Smooth muscle cell (in vitro differentiated cells): Measurements from ENCODE around the gene HPSE2. TPM values are rescaled to one million over a fixed set of nuclear protein-coding genes. Genes with fewer than 3 reads are reported as not detected.

ENCODE experiments used
- DNase-seq: peaks from one replicate; lab custom pipeline; 2025; ENCODE audit not compliant: unreplicated experiment; lab: John Stamatoyannopoulos, UW
- H2AFZ ChIP-seq: fragments of 200-600 bp; sonication (generic); 2 replicates; pipeline ENCODE4 v1.6.0; 2016; ENCODE audit warnings: antibody characterized with exemption, low read depth, mild to moderate bottlenecking
- H3F3A ChIP-seq: fragments of 200-600 bp; sonication (generic); 2 replicates; pipeline ENCODE4 v1.6.0; 2017; ENCODE audit warnings: antibody characterized with exemption, low read depth
- H3K27ac ChIP-seq: fragments of 200-600 bp; sonication (generic); 2 replicates; pipeline ENCODE4 v1.5.1; 2016; ENCODE audit warnings: low read depth, mild to moderate bottlenecking
- H3K27me3 ChIP-seq: fragments of 200-600 bp; sonication (generic); 2 replicates; pipeline ENCODE4 v1.6.1; 2016; ENCODE audit warnings: low read depth, mild to moderate bottlenecking
- H3K36me3 ChIP-seq: fragments of 200-600 bp; sonication (generic); 2 replicates; pipeline ENCODE4 v1.5.1; 2016; ENCODE audit warnings: low read depth
- H3K4me1 ChIP-seq: fragments of 200-600 bp; sonication (generic); 2 replicates; pipeline ENCODE4 v1.5.1; 2016; ENCODE audit warnings: low read depth
- H3K4me2 ChIP-seq: fragments of 200-600 bp; sonication (generic); 2 replicates; pipeline ENCODE4 v1.6.0; 2016; ENCODE audit warnings: mild to moderate bottlenecking
- H3K4me3 ChIP-seq: fragments of 200-600 bp; sonication (generic); 2 replicates; pipeline ENCODE4 v1.5.1; 2016; ENCODE audit warnings: mild to moderate bottlenecking
- H3K79me2 ChIP-seq: fragments of 200-600 bp; sonication (generic); 2 replicates; pipeline ENCODE4 v1.6.0; 2016; ENCODE audit warnings: low read depth, mild to moderate bottlenecking
- H3K9ac ChIP-seq: fragments of 200-600 bp; sonication (generic); 2 replicates; pipeline ENCODE4 v1.6.0; 2016; ENCODE audit warnings: low read depth
- H3K9me3 ChIP-seq: fragments of 200-600 bp; sonication (generic); replicated peaks from 2 replicates; pipeline ENCODE4 v1.5.1; 2016; ENCODE audit warnings: low read depth
- H4K20me1 ChIP-seq: fragments of 200-600 bp; sonication (generic); 2 replicates; pipeline ENCODE4 v1.6.0; 2016; ENCODE audit warnings: low read depth
- WGBS: methylation state at CpG from one replicate; pipeline ENCODE4 v1.1.7; 2016; ENCODE audit warnings: low lambda C conversion rate; 5-methylcytosine and 5-hydroxymethylcytosine counted together
- polyA plus RNA-seq: library from polyadenylated mRNA; unstranded; fragments of >200 nt; fragmentation: Nextera tagmentation; extraction: Ambion mirVana; gene quantifications from 2 replicates; pipeline ENCODE4 v1.2.1, GENCODE V29; 2016
- total RNA-seq: library from RNA; depleted of rRNA; stranded (reverse); fragments of >200 nt; gene quantifications from 2 replicates; pipeline ENCODE4 v1.2.3, GENCODE V29; 2014
- TF ChIP-seq, protein P1 (sequence below): fragments of 200-600 bp; sonication (generic); IDR thresholded peaks from 2 replicates; pipeline ENCODE4 v1.5.1; 2017; ENCODE audit warnings: borderline replicate concordance, mild to moderate bottlenecking, antibody characterized with exemption; ENCODE audit not compliant: insufficient read depth, poor library complexity, severe bottlenecking

The HPSE2 gene
- total and polyA plus RNA-seq, 2 experiments from 2014 or later, result 0.13 TPM; not detected in 1

- DNase-seq, result no peak
- Histone ChIP-seq H3F3A (no peaks in the 10 kb centered on the region), H3K4me3 (no peak overlapping the region), H3K79me2 (no peaks in the 10 kb centered on the region), H3K4me2 (no peak overlapping the region), H3K9ac (no peak overlapping the region), H2AFZ (no peak overlapping the region), H3K27me3 (peaks cover 64% of the 10 kb centered on the region), H4K20me1 (no peaks in the 10 kb centered on the region), H3K9me3 (no peaks in the 10 kb centered on the region), H3K4me1 (no peaks in the 10 kb centered on the region), H3K27ac (no peak overlapping the region), H3K36me3 (no peaks in the 10 kb centered on the region)
- WGBS, result 82% methylated on average over 3 of the region's 3 CpGs
- TF ChIP-seq, protein P1, sequence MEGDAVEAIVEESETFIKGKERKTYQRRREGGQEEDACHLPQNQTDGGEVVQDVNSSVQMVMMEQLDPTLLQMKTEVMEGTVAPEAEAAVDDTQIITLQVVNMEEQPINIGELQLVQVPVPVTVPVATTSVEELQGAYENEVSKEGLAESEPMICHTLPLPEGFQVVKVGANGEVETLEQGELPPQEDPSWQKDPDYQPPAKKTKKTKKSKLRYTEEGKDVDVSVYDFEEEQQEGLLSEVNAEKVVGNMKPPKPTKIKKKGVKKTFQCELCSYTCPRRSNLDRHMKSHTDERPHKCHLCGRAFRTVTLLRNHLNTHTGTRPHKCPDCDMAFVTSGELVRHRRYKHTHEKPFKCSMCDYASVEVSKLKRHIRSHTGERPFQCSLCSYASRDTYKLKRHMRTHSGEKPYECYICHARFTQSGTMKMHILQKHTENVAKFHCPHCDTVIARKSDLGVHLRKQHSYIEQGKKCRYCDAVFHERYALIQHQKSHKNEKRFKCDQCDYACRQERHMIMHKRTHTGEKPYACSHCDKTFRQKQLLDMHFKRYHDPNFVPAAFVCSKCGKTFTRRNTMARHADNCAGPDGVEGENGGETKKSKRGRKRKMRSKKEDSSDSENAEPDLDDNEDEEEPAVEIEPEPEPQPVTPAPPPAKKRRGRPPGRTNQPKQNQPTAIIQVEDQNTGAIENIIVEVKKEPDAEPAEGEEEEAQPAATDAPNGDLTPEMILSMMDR, result no peak
These were observed 10.9 kb downstream of the HPSE2 start for GRCh38 chr10:99224766-99225165.

DNA sequence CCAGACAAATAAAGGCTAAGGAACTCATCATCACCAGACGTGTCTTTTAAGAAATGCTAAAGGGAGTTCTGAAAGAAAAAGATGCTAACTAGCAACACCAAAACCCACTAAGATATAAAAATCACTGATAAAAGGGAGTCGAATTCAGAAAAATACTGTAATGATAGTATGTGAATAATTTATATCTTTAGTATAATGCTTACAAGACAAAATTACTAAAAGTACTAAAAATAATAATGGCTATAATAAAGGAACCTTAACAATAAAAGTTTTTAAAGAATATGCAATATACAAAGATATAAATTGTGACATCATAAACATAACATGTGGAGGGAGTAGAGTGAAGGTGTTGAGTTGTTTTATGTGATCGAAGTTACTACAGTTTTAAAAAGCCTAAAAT is 28.3 kb downstream of the HPSE2 start:
- Histone ChIP-seq H2AFZ (no peak overlapping the region), H3K4me1 (no peaks in the 10 kb centered on the region), H3K4me2 (no peak overlapping the region), H3K9ac (no peak overlapping the region), H3K9me3 (no peaks in the 10 kb centered on the region), H3K79me2 (no peaks in the 10 kb centered on the region), H3K36me3 (no peaks in the 10 kb centered on the region), H3K27ac (no peak overlapping the region), H3K27me3 (no peaks in the 10 kb centered on the region), H3K4me3 (no peak overlapping the region), H4K20me1 (no peaks in the 10 kb centered on the region), H3F3A (no peaks in the 10 kb centered on the region)
- TF ChIP-seq, protein P1, result no peak
- WGBS, result 81% methylated on average over 3 of the region's 3 CpGs
- DNase-seq, result no peak

GRCh38 chr10:99203310-99203709 is 32.3 kb downstream of the HPSE2 start:
- no peak overlapping the region for H3K4me2 ChIP-seq
- no peak for DNase-seq
- TF ChIP-seq, protein P1, result no peak
- H3K79me2 ChIP-seq, result no peaks in the 10 kb centered on the region
- no peak overlapping the region for H2AFZ ChIP-seq
- H3F3A ChIP-seq, result no peaks in the 10 kb centered on the region
- no peaks in the 10 kb centered on the region for H3K36me3 ChIP-seq
- H3K27me3 ChIP-seq, result no peaks in the 10 kb centered on the region
- H3K9me3 ChIP-seq, result no peaks in the 10 kb centered on the region
- no peak overlapping the region for H3K9ac ChIP-seq
- no peak overlapping the region for H3K4me3 ChIP-seq
- no peaks in the 10 kb centered on the region for H4K20me1 ChIP-seq
- WGBS, result 100% methylated on average over 3 of the region's 3 CpGs
- no peaks in the 10 kb centered on the region for H3K4me1 ChIP-seq
- H3K27ac ChIP-seq, result no peak overlapping the region

DNA sequence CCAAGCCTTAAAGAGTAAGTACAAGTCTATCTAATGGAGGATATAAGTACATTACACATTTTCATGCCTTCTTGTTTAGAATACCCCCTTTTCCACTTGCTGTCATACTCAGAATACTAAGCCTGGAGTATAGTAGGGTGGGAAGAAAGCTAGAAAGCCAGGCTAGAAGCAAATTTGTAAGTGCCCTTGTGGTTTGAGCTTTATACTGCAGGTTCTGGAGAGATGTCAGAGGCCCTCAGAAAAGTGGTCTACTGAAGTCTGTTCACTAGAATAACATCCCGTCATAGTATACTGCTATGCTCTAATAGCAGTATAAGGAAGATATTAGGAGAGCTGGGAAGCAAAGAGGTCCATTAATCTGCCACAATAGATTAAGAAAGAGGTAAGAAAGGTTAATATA is 62.7 kb downstream of the HPSE2 start:
- Histone ChIP-seq H3K9ac (no peak overlapping the region), H2AFZ (no peak overlapping the region)

More for the DNA sequence above, 62.7 kb downstream of the HPSE2 start:
- Histone ChIP-seq H3K27ac (no peak overlapping the region), H3K4me2 (no peak overlapping the region), H3F3A (no peaks in the 10 kb centered on the region), H3K4me3 (no peak overlapping the region), H3K36me3 (no peaks in the 10 kb centered on the region), H3K9me3 (no peaks in the 10 kb centered on the region), H3K4me1 (no peaks in the 10 kb centered on the region), H3K79me2 (no peaks in the 10 kb centered on the region), H3K27me3 (peaks cover 6% of the 10 kb centered on the region), H4K20me1 (no peaks in the 10 kb centered on the region)
- TF ChIP-seq, protein P1, result no peak
- no peak for DNase-seq
- WGBS, result 73% methylated on average over 1 of the region's 1 CpG
